HG03045 (cell line): Measurements from ENCODE around the gene KRT14.
"Not testable (repeated sequence)": the region's sequence is repeated elsewhere in the genome, so short reads cannot be mapped to it uniquely, and the experiment has no call there.

Experiments used
- ATAC-seq: cut with Tn5 transposase; IDR thresholded peaks from one replicate; pipeline ENCODE4 v1.9.1; 2021; ENCODE audit warnings: mild to moderate bottlenecking, moderate library complexity; ENCODE audit not compliant: unreplicated experiment

KRT14 gene

GRCh38 chr17:41586863-41587495, at the start of gene KRT14:
Gene KRT14, minus strand, starts transcription at chr17:41586895. Its CDS starts 61 bp downstream, at chr17:41586834.
- no peak for ATAC-seq

GRCh38 chr17:41635121-41636097, 48.7 kb upstream of the KRT14 start:
- ATAC-seq: no peak

- no peak for ATAC-seq
These were observed 47.9 kb upstream of the KRT14 start for GRCh38 chr17:41634639-41635038.

GRCh38 chr17:41633556-41634199, 47.0 kb upstream of the KRT14 start:
- ATAC-seq: no peak

- ATAC-seq: no peak
These were observed 45.9 kb upstream of the KRT14 start for GRCh38 chr17:41632482-41633105.

GRCh38 chr17:41631898-41632285, 45.2 kb upstream of the KRT14 start:
- no peak for ATAC-seq

- no peak for ATAC-seq
These were observed 44.6 kb upstream of the KRT14 start for GRCh38 chr17:41631025-41631897.

- ATAC-seq: no peak
These were observed 43.4 kb upstream of the KRT14 start for GRCh38 chr17:41629826-41630670.

GRCh38 chr17:41629316-41629715, 42.6 kb upstream of the KRT14 start:
- ATAC-seq: no peak

- ATAC-seq: not testable (repeated sequence)
These were observed 42.0 kb upstream of the KRT14 start for GRCh38 chr17:41628621-41629255.

GRCh38 chr17:41628073-41628370, 41.3 kb upstream of the KRT14 start:
- not testable (repeated sequence) for ATAC-seq

- no peak for ATAC-seq
These were observed 40.8 kb upstream of the KRT14 start for GRCh38 chr17:41627316-41628072.

GRCh38 chr17:41626914-41627295, 40.2 kb upstream of the KRT14 start:
- ATAC-seq: not testable (repeated sequence)

GRCh38 chr17:41626028-41626913, 39.6 kb upstream of the KRT14 start:
- ATAC-seq: not testable (repeated sequence)

- no peak for ATAC-seq
These were observed 38.9 kb upstream of the KRT14 start for GRCh38 chr17:41625602-41626001.

- ATAC-seq: no peak
These were observed 37.8 kb upstream of the KRT14 start, which contains the start of gene KRT17 for GRCh38 chr17:41624208-41625101. Gene KRT17, minus strand, starts transcription at chr17:41624575. Its CDS starts 66 bp downstream, at chr17:41624509.
